Ascending aorta (tissue), 2 donors: ENCODE measurements around the gene SCLY. TPM values are rescaled to one million over a fixed set of nuclear protein-coding genes. Genes with fewer than 3 reads are reported as not detected.

ENCODE experiments used
- DNase-seq, 2 donors: peaks; one replicate each; pipeline ENCODE4 v3.0.0-alpha.2; 2019; ENCODE audit warnings: low spot score in 2 of 2
- H3K27ac ChIP-seq, 2 donors: fragments of 200-600 bp; sonication (generic); one replicate each; pipeline ENCODE4 v1.5.1; 2016 to 2017; ENCODE audit warnings: mild to moderate bottlenecking in 1 of 2
- H3K27me3 ChIP-seq: fragments of 200-600 bp; sonication (generic); one replicate; pipeline ENCODE4 v1.5.1; 2017
- H3K36me3 ChIP-seq, 2 donors: fragments of 200-600 bp; sonication (generic); one replicate each; pipeline ENCODE4 v1.5.1; 2016
- H3K4me1 ChIP-seq, 2 donors: fragments of 200-600 bp; sonication (generic); one replicate each; pipeline ENCODE4 v1.5.1; 2016 to 2017; ENCODE audit warnings: mild to moderate bottlenecking in 1 of 2
- H3K4me3 ChIP-seq, 2 donors: fragments of 200-600 bp; sonication (generic); one replicate each; pipeline ENCODE4 v1.5.1; 2016 to 2017; ENCODE audit warnings: mild to moderate bottlenecking in 1 of 2
- H3K9me3 ChIP-seq, 2 donors: fragments of 200-600 bp; sonication (generic); one replicate each; pipeline ENCODE4 v1.5.1; 2016
- CTCF ChIP-seq, 3 experiments: fragments of 200-600 bp in 2 of 3; fragments of 450-650 bp in 1 of 3; sonication (generic) in 2 of 3; IDR thresholded peaks; one replicate each; pipeline ENCODE4 v1.5.1; 2016 to 2019; ENCODE audit warnings: antibody characterized with exemption in 3 of 3, mild to moderate bottlenecking in 1 of 3, moderate library complexity in 1 of 3
- intact Hi-C: fragments of 100-400 bp; cut with DNase I; formaldehyde crosslinking; loops from one replicate; pipeline ENCODE4 v1.15.1; 2023
- total RNA-seq: library from RNA; depleted of rRNA; stranded (reverse); fragments of >200 nt; gene quantifications from one replicate; pipeline ENCODE4 v1.1.0, GENCODE V29; 2016

SCLY gene
- total RNA-seq, 1 donor from 2014 or later, result 87.5 TPM

- H3K9me3 ChIP-seq, result no peaks in the 10 kb centered on the region
- intact Hi-C loops, result no loop called here
- H3K36me3 ChIP-seq, result peaks cover 45 to 77% of the 10 kb centered on the region in 2 donors
- no peak for TF ChIP-seq CTCF (IDR thresholded peaks at IDR 0.05)
- no peaks in the 10 kb centered on the region for H3K4me1 ChIP-seq
- DNase-seq, result no peak
- H3K4me3 ChIP-seq, result no peak overlapping the region
- H3K27me3 ChIP-seq, result no peaks in the 10 kb centered on the region
- H3K27ac ChIP-seq, result no peak overlapping the region
Observed at GRCh38 chr2:238040918-238041317, 19.9 kb upstream of the SCLY start.

GRCh38 chr2:238042090-238042489 is 18.7 kb upstream of the SCLY start:
- Histone ChIP-seq H3K9me3 (no peaks in the 10 kb centered on the region), H3K27ac (no peak overlapping the region), H3K36me3 (peaks cover 38 to 76% of the 10 kb centered on the region in 2 donors), H3K4me3 (no peak overlapping the region), H3K4me1 (no peaks in the 10 kb centered on the region), H3K27me3 (no peaks in the 10 kb centered on the region)
- TF ChIP-seq CTCF (IDR thresholded peaks at IDR 0.05), result no peak
- no peak for DNase-seq
- intact Hi-C loops, result no loop called here

- intact Hi-C loops, result no loop called here
- Histone ChIP-seq H3K36me3 (peaks cover 35 to 68% of the 10 kb centered on the region in 2 donors), H3K27ac (no peak overlapping the region), H3K27me3 (no peaks in the 10 kb centered on the region), H3K4me3 (no peak overlapping the region), H3K9me3 (no peaks in the 10 kb centered on the region), H3K4me1 (no peaks in the 10 kb centered on the region)
- no peak for TF ChIP-seq CTCF (IDR thresholded peaks at IDR 0.05)
- no peak for DNase-seq
Observed at GRCh38 chr2:238042849-238043584, 17.8 kb upstream of the SCLY start.

- no peaks in the 10 kb centered on the region for H3K9me3 ChIP-seq
- intact Hi-C loops, result no loop called here
- no peak overlapping the region for H3K27ac ChIP-seq
- TF ChIP-seq CTCF (IDR thresholded peaks at IDR 0.05), result no peak
- DNase-seq, result no peak
- no peak overlapping the region for H3K4me3 ChIP-seq
- H3K36me3 ChIP-seq, result peaks cover 27 to 62% of the 10 kb centered on the region in 2 donors
- H3K4me1 ChIP-seq, result no peaks in the 10 kb centered on the region
- no peaks in the 10 kb centered on the region for H3K27me3 ChIP-seq
Observed at GRCh38 chr2:238043851-238044250, 16.9 kb upstream of the SCLY start.

- H3K27me3 ChIP-seq, result no peaks in the 10 kb centered on the region
- H3K4me1 ChIP-seq, result no peaks in the 10 kb centered on the region
- H3K36me3 ChIP-seq, result peaks cover 15 to 49% of the 10 kb centered on the region in 2 donors
- intact Hi-C loops, result no loop called here
- H3K4me3 ChIP-seq, result no peak overlapping the region
- no peak for TF ChIP-seq CTCF (IDR thresholded peaks at IDR 0.05)
- DNase-seq, result no peak
- no peaks in the 10 kb centered on the region for H3K9me3 ChIP-seq
- no peak overlapping the region for H3K27ac ChIP-seq
Observed at GRCh38 chr2:238045575-238045974, 15.2 kb upstream of the SCLY start.
